ENCODE measurements around the gene AGL. TPM values are rescaled to one million over a fixed set of nuclear protein-coding genes. Genes with fewer than 3 reads are reported as not detected.

Gene AGL
- 2.7 to 3.9 TPM (median 3.4 TPM) in 5 replicates for total RNA-seq (2022; extraction: Qiagen RNA extraction)

DNA sequence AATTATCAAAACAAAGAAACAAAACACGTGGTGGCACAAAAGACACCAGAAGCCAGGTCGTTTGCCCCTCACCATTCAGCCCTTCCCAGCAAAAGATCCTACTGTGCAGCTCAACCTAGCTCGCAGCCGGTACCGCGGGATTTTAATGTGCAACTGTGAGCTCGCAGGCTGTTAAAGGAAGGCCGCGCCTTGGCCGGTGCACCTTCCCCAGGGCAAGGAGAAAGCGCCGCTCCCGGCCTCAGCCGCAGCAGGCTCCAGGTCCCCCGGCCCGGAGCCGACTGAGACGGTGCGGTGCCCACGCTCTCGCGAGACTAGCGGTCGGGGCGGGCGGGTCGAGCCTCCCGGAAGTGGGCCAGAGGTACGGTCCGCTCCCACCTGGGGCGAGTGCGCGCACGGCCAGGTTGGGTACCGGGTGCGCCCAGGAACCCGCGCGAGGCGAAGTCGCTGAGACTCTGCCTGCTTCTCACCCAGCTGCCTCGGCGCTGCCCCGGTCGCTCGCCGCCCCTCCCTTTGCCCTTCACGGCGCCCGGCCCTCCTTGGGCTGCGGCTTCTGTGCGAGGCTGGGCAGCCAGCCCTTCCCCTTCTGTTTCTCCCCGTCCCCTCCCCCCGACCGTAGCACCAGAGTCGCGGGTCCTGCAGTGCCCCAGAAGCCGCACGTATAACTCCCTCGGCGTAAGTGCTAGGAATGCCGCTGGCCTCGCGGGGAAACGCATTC is at the start of gene AGL:
Gene AGL, plus strand, starts transcription at position 618 of the 715 bp plus-strand sequence. CDS start 682 bp downstream, outside the sequence.

GRCh38 chr1:99969729-99970621 is 119.8 kb downstream of the AGL start, which contains the start of gene SLC35A3:
Gene SLC35A3, plus strand, starts transcription at chr1:99969996. Its CDS starts 23,559 bp downstream, at chr1:99993555.

Other genes with a start within 250 kb of the AGL start
- 0.21 to 0.30 TPM (median 0.25 TPM) in 5 replicates for gene PALMD, start 204.2 kb upstream of the AGL start, total RNA-seq (2022; extraction: Qiagen RNA extraction)
- gene FRRS1, start 83.7 kb upstream of the AGL start, total RNA-seq (2022; extraction: Qiagen RNA extraction) = 1.4 to 2.0 TPM (median 1.6 TPM) in 5 replicates
- 7.3 to 12.2 TPM (median 10.9 TPM) in 5 replicates for gene SLC35A3, start 119.6 kb downstream of the AGL start, total RNA-seq (2022; extraction: Qiagen RNA extraction)

All from A549 treated with AZD2906 at 1 μM for 4 hours (cell line).